Mesenchymal stem cell (in vitro differentiated cells and primary cell): Measurements from ENCODE around the gene MSI2.

Experiments
- DNase-seq: peaks from one replicate; pipeline ENCODE4 v3.0.0-alpha.2; 2013
- H2AFZ ChIP-seq: one replicate; pipeline ENCODE4 v1.6.1; 2013; ENCODE audit warnings: low read depth, mild to moderate bottlenecking, control low read depth, inconsistent platforms, low read length, moderate library complexity
- H2AK5ac ChIP-seq: 2 replicates; pipeline ENCODE4 v1.6.1; 2013; ENCODE audit warnings: low read length, moderate library complexity, mild to moderate bottlenecking, inconsistent platforms; ENCODE audit not compliant: severe bottlenecking
- H2BK120ac ChIP-seq: one replicate; pipeline ENCODE4 v1.6.1; 2013; ENCODE audit warnings: low read depth, mild to moderate bottlenecking, inconsistent platforms, low read length, moderate library complexity
- H2BK12ac ChIP-seq, 2 experiments: one replicate each; pipeline ENCODE4 v1.6.1; 2013; ENCODE audit warnings: inconsistent platforms in 2 of 2, low read length in 2 of 2, mild to moderate bottlenecking in 2 of 2, moderate library complexity in 2 of 2, control low read depth in 1 of 2
- H2BK15ac ChIP-seq: one replicate; pipeline ENCODE4 v1.6.1; 2013; ENCODE audit warnings: mild to moderate bottlenecking, low read depth, inconsistent platforms; ENCODE audit not compliant: poor library complexity, severe bottlenecking
- H2BK5ac ChIP-seq: 2 replicates; pipeline ENCODE4 v1.6.1; 2013; ENCODE audit warnings: low read depth, mild to moderate bottlenecking, low read length, control low read depth, inconsistent platforms; ENCODE audit not compliant: poor library complexity, severe bottlenecking
- H3K14ac ChIP-seq, 2 experiments: one replicate each; pipeline ENCODE4 v1.6.1; 2013; ENCODE audit warnings: inconsistent platforms in 2 of 2, low read length in 2 of 2, control low read depth in 1 of 2, mild to moderate bottlenecking in 1 of 2, moderate library complexity in 1 of 2
- H3K18ac ChIP-seq, 2 experiments: one replicate each; pipeline ENCODE4 v1.6.1; 2013; ENCODE audit warnings: inconsistent platforms in 2 of 2, low read length in 2 of 2, control low read depth in 1 of 2, low read depth in 1 of 2, mild to moderate bottlenecking in 1 of 2
- H3K23ac ChIP-seq, 2 experiments: one replicate each; pipeline ENCODE4 v1.6.1; 2013; ENCODE audit warnings: inconsistent platforms in 2 of 2, low read length in 2 of 2, mild to moderate bottlenecking in 2 of 2, moderate library complexity in 2 of 2, control low read depth in 1 of 2
- H3K27ac ChIP-seq: 2 replicates; pipeline ENCODE4 v1.5.1; 2013; ENCODE audit warnings: mild to moderate bottlenecking, moderate library complexity, low read length, control low read depth, inconsistent platforms; ENCODE audit not compliant: poor library complexity, severe bottlenecking
- H3K27me3 ChIP-seq, 2 experiments: 2 replicates each; pipeline versions ENCODE4 v1.6.1 to v1.7.0; 2013; ENCODE audit warnings: low read length in 2 of 2, mild to moderate bottlenecking in 2 of 2, moderate library complexity in 2 of 2, control low read depth in 1 of 2, inconsistent platforms in 1 of 2; ENCODE audit not compliant: control insufficient read depth in 1 of 2, insufficient read depth in 1 of 2
- H3K36me3 ChIP-seq, 2 experiments: 2 replicates each; pipeline versions ENCODE4 v1.6.1 to v1.7.0; 2013; ENCODE audit warnings: low read length in 2 of 2, control low read depth in 1 of 2, inconsistent platforms in 1 of 2, low read depth in 1 of 2, mild to moderate bottlenecking in 1 of 2; ENCODE audit not compliant: insufficient read depth in 2 of 2, control insufficient read depth in 1 of 2
- H3K4ac ChIP-seq, 2 experiments: one replicate each; pipeline ENCODE4 v1.6.1; 2013; ENCODE audit warnings: inconsistent platforms in 2 of 2, low read length in 2 of 2, mild to moderate bottlenecking in 2 of 2, moderate library complexity in 2 of 2, control low read depth in 1 of 2, low read depth in 1 of 2
- H3K4me1 ChIP-seq: 2 replicates; pipeline ENCODE4 v1.6.1; 2013; ENCODE audit warnings: low read depth, low read length, control low read depth; ENCODE audit not compliant: control insufficient read depth, insufficient read depth
- H3K4me2 ChIP-seq: 2 replicates; pipeline ENCODE4 v1.6.1; 2013; ENCODE audit warnings: low read length, mild to moderate bottlenecking, inconsistent platforms; ENCODE audit not compliant: poor library complexity, severe bottlenecking
- H3K4me3 ChIP-seq, 2 experiments: 2 replicates each; pipeline versions ENCODE4 v1.5.1 to v1.7.0; 2013; ENCODE audit warnings: low read length in 2 of 2, mild to moderate bottlenecking in 2 of 2, control low read depth in 1 of 2, low read depth in 1 of 2; ENCODE audit not compliant: insufficient read depth in 1 of 2
- H3K79me1 ChIP-seq: replicated peaks from 2 replicates; pipeline ENCODE4 v1.6.1; 2013; ENCODE audit warnings: mild to moderate bottlenecking, control low read depth, low read length, inconsistent platforms; ENCODE audit not compliant: poor library complexity, severe bottlenecking
- H3K9ac ChIP-seq: 2 replicates; pipeline ENCODE4 v1.7.0; 2013; ENCODE audit warnings: mild to moderate bottlenecking, low read length, moderate library complexity
- H3K9me3 ChIP-seq: 2 replicates; pipeline ENCODE4 v1.7.0; 2013; ENCODE audit warnings: mild to moderate bottlenecking, low read length; ENCODE audit not compliant: control insufficient read depth
- H4K8ac ChIP-seq: one replicate; pipeline ENCODE4 v1.6.1; 2013; ENCODE audit warnings: inconsistent platforms, mild to moderate bottlenecking, low read length, moderate library complexity
- H4K91ac ChIP-seq: one replicate; pipeline ENCODE4 v1.6.1; 2013; ENCODE audit warnings: mild to moderate bottlenecking, low read length, inconsistent platforms
- WGBS: methylation state at CpG from one replicate; pipeline ENCODE4 v1.1.7; 2013; ENCODE audit warnings: mixed read lengths; 5-methylcytosine and 5-hydroxymethylcytosine counted together

Gene MSI2

GRCh38 chr17:57541472-57542394, 285.4 kb downstream of the MSI2 start:
- H3K4me3 ChIP-seq: peak overlapping the region in 1 of 2 experiments; percentile 29
- no peaks in the 10 kb centered on the region for H3K9me3 ChIP-seq
- H3K27ac ChIP-seq: no peak overlapping the region
- no peak overlapping the region for H3K4ac ChIP-seq
- H2AFZ ChIP-seq: no peak overlapping the region
- H4K91ac ChIP-seq: no peak overlapping the region
- WGBS: 13% methylated on average over 17 of the region's 17 CpGs
- peaks cover 0 to 32% of the 10 kb centered on the region in 2 experiments for H3K27me3 ChIP-seq
- H3K14ac ChIP-seq: no peak overlapping the region
- H2BK5ac ChIP-seq: no peak overlapping the region
- peaks cover 12% of the 10 kb centered on the region for H3K4me1 ChIP-seq
- no peak overlapping the region for H2AK5ac ChIP-seq
- no peak overlapping the region for H2BK120ac ChIP-seq
- H3K18ac ChIP-seq: peak overlapping the region; percentile 11 to 18
- no peak overlapping the region for H3K23ac ChIP-seq
- peaks cover 0 to 3% of the 10 kb centered on the region in 2 experiments for H3K36me3 ChIP-seq
- H3K4me2 ChIP-seq: no peak overlapping the region
- no peak overlapping the region for H2BK12ac ChIP-seq
- H2BK15ac ChIP-seq: no peak overlapping the region
- peak overlapping the region; percentile 59 for H4K8ac ChIP-seq
- H3K79me1 ChIP-seq: peaks cover 18% of the 10 kb centered on the region
- no peak overlapping the region for H3K9ac ChIP-seq
- DNase-seq: peak; percentile 96

- H2AFZ ChIP-seq: no peak overlapping the region
- H3K4me3 ChIP-seq: no peak overlapping the region
- peak overlapping the region in 1 of 2 experiments; percentile 52 for H3K18ac ChIP-seq
- H3K23ac ChIP-seq: no peak overlapping the region
- no peak overlapping the region for H3K4me2 ChIP-seq
- H3K4me1 ChIP-seq: peaks cover 12% of the 10 kb centered on the region
- no peak overlapping the region for H3K9ac ChIP-seq
- no peak overlapping the region for H2BK15ac ChIP-seq
- peak overlapping the region in 1 of 2 experiments; percentile 5 for H3K4ac ChIP-seq
- DNase-seq: no peak
- H4K91ac ChIP-seq: no peak overlapping the region
- no peak overlapping the region for H2BK5ac ChIP-seq
- peaks cover 0 to 36% of the 10 kb centered on the region in 2 experiments for H3K27me3 ChIP-seq
- H3K9me3 ChIP-seq: no peaks in the 10 kb centered on the region
- no peak overlapping the region for H2AK5ac ChIP-seq
- H2BK120ac ChIP-seq: no peak overlapping the region
- H3K27ac ChIP-seq: no peak overlapping the region
- H3K36me3 ChIP-seq: peaks cover 0 to 5% of the 10 kb centered on the region in 2 experiments
- no peak overlapping the region for H4K8ac ChIP-seq
- 100% methylated on average over 1 of the region's 4 CpGs for WGBS
- peak overlapping the region in 1 of 2 experiments; percentile 1 for H2BK12ac ChIP-seq
- H3K14ac ChIP-seq: no peak overlapping the region
- peaks cover 17% of the 10 kb centered on the region for H3K79me1 ChIP-seq
These were observed 286.2 kb downstream of the MSI2 start for GRCh38 chr17:57542510-57542909.

- H3K4ac ChIP-seq: no peak overlapping the region
- no peak overlapping the region for H3K23ac ChIP-seq
- peaks cover 0 to 5% of the 10 kb centered on the region in 2 experiments for H3K36me3 ChIP-seq
- no peak overlapping the region for H3K9ac ChIP-seq
- H2BK120ac ChIP-seq: no peak overlapping the region
- 95% methylated on average over 3 of the region's 4 CpGs for WGBS
- DNase-seq: no peak
- peaks cover 17% of the 10 kb centered on the region for H3K79me1 ChIP-seq
- no peak overlapping the region for H2BK12ac ChIP-seq
- H3K27me3 ChIP-seq: peaks cover 0 to 29% of the 10 kb centered on the region in 2 experiments
- no peak overlapping the region for H3K14ac ChIP-seq
- no peak overlapping the region for H2BK5ac ChIP-seq
- H3K27ac ChIP-seq: no peak overlapping the region
- no peak overlapping the region for H3K4me3 ChIP-seq
- H3K18ac ChIP-seq: no peak overlapping the region
- H3K9me3 ChIP-seq: no peaks in the 10 kb centered on the region
- H2BK15ac ChIP-seq: no peak overlapping the region
- no peak overlapping the region for H4K8ac ChIP-seq
- peaks cover 9% of the 10 kb centered on the region for H3K4me1 ChIP-seq
- H3K4me2 ChIP-seq: no peak overlapping the region
- no peak overlapping the region for H2AK5ac ChIP-seq
- no peak overlapping the region for H4K91ac ChIP-seq
- no peak overlapping the region for H2AFZ ChIP-seq
These were observed 286.9 kb downstream of the MSI2 start for GRCh38 chr17:57543230-57543629.

- peaks cover 10% of the 10 kb centered on the region for H3K4me1 ChIP-seq
- H3K4me2 ChIP-seq: no peak overlapping the region
- no peak overlapping the region for H3K23ac ChIP-seq
- WGBS: 96% methylated on average over 3 of the region's 5 CpGs
- no peak overlapping the region for H3K18ac ChIP-seq
- H3K14ac ChIP-seq: no peak overlapping the region
- no peaks in the 10 kb centered on the region for H3K9me3 ChIP-seq
- no peak overlapping the region for H4K8ac ChIP-seq
- H3K4ac ChIP-seq: no peak overlapping the region
- peaks cover 17% of the 10 kb centered on the region for H3K79me1 ChIP-seq
- H2AK5ac ChIP-seq: no peak overlapping the region
- no peak overlapping the region for H4K91ac ChIP-seq
- H3K27ac ChIP-seq: no peak overlapping the region
- H2BK120ac ChIP-seq: no peak overlapping the region
- H2BK15ac ChIP-seq: no peak overlapping the region
- H2BK12ac ChIP-seq: no peak overlapping the region
- H2BK5ac ChIP-seq: no peak overlapping the region
- no peak overlapping the region for H3K9ac ChIP-seq
- H3K4me3 ChIP-seq: no peak overlapping the region
- H3K36me3 ChIP-seq: peaks cover 0 to 5% of the 10 kb centered on the region in 2 experiments
- H3K27me3 ChIP-seq: peaks cover 0 to 27% of the 10 kb centered on the region in 2 experiments
- H2AFZ ChIP-seq: no peak overlapping the region
- DNase-seq: no peak
These were observed 288.1 kb downstream of the MSI2 start for GRCh38 chr17:57544401-57544800.
